HG03064 (cell line): ENCODE results near the gene CA7.
"Not testable (repeated sequence)": the region's sequence is repeated elsewhere in the genome, so short reads cannot be mapped to it uniquely, and the experiment has no call there.

Source experiments
- ATAC-seq: cut with Tn5 transposase; IDR thresholded peaks from one replicate; pipeline ENCODE4 v1.9.1; 2021; ENCODE audit warnings: low read depth; ENCODE audit not compliant: unreplicated experiment

The CA7 gene

DNA sequence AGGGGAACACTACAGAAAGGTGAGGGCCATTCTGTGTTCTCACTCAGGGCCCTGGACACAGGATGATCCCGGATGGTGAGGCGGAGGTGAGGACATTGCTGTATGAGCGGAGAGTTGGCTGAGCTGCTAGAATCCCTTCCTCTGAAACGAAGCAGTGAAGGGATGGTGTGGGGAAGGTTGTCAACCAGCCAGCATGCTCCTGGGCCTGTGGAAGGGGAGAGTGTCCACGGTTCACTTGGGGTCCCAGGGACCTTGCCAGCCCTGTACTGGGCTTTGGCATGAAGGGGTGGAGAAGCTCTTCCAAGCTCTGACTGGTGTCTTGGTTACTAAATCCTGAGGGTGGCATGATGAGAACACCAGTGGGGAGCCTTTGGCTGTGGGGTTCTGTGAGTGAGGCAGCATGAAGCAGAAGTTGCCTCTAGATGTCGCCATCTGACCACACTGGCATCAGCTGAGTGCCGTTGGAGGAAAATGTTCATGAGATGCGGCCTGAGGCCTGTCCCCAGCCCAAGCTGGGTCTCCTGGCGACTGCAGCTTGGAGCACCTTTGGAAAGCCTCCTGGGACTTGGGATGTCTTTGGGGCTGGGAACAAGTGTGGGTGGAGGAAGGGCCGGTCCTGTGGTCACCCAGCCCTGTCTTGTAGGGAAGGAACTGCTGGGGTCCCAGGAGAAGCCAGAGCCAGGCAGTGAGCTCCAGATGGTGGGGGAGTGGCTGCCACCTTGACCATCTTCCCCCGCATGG, 50.9 kb downstream of the CA7 start:
- ATAC-seq: peak; percentile 69

- no peak for ATAC-seq
Measured at GRCh38 chr16:66895689-66895979, 51.4 kb downstream of the CA7 start.

GRCh38 chr16:66895999-66896398, 51.8 kb downstream of the CA7 start:
- ATAC-seq: no peak

GRCh38 chr16:66896682-66897081, 52.5 kb downstream of the CA7 start:
- ATAC-seq: not testable (repeated sequence)

- ATAC-seq: no peak
Measured at GRCh38 chr16:66898207-66898606, 54.0 kb downstream of the CA7 start.

DNA sequence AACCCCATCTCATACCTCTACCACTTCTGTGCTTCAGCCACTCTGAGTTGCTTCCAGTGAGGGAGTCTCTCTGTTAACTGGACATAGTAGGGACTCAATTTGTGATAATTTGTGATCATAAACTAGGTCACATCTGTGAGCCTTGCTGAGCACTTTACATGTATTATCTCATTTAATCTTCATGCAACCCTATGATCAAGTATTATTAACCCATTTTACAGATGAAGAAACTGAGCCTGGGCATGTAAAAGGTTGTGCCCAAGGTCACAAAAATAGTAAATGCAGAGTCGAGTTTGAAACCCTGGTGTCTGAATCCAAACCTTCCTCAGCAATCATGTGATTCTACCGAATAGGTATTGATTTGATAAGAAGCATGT, 54.7 kb downstream of the CA7 start:
- ATAC-seq: no peak

DNA sequence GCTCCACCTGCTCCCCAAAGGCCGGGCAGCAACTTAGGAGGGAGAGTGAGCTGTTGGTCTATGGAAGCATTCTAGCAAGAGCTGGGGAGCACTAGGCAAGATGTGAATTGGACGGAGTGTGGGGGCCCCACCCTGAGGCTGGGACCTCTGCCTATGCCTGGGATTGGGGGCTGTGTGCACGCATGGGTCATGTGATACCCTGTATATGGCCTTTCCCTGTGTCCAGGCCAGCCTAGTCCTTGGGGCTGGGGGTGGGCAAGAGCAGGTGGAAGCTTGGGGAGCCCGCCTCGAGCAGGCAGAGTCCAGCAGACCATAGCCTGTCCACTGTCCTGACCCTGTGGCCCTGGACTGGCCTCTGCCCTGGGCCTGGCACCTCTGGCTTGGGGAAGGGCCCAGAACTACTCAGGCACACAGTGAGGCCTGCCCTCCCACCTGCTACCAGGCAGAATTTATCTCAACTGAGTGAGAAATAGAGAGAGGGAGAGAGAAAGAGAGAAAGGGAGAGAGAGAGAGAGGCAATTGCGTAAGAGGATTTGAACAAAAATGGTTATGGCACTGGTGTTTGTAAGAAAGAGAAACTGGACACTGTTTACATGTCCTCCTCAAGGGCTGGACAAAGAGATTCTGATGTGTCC, 55.2 kb downstream of the CA7 start:
- no peak for ATAC-seq

- ATAC-seq: no peak
Measured at GRCh38 chr16:66899945-66900710, 55.9 kb downstream of the CA7 start.

DNA sequence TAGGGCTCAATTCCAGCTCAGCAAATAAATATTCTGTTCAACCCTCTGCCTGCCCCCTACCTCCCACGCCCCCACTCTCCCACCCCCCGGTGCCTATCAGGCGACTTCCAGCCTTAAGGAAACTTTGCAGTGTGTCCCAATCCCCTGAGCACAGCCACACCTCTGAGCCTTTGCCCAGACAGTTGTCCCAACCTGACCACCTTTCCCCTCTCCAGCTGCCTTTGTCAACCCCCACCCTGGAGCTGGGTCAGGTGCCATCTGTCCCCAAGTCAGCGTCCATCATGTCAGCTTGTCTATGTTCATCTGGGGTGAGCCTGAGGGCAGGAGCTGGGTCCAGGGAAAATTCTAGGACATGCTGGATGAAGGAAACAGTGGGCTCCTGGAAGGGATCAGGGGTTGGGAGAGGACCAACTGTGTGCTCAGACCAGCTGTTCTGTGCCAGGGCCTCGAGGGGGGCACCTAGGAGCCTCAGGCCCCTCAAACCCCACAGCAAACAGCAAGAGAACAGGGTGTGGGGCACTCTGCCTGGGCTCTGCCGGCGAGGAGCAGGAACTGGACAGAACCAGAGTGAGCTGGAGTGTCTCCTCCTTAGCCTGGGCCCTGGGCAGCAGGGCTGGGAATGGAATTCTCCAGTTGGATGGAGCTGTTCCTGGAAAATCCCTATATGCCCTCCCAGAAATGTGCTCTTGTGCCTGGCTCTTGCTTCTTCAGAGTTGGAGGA, 56.7 kb downstream of the CA7 start:
- no peak for ATAC-seq

DNA sequence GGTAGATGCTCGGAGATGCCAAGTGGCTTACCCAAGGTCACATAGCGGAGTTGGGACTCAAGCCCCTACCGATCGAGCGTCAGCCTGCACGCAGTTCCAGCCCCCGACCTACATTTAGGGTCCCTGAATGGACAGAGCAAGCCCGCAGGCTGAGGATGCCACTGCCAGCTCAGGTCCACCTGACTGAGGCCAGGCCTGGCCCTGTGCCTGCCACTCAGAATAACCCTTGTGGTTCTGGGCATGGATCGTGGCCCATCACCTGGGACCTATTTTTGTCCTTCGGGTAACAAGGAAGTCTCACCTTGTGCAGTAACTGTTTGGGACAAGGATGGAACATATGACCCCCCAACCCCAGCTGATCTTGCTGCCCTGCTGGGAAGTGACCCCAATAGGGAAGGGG, 57.4 kb downstream of the CA7 start:
- no peak for ATAC-seq

- no peak for ATAC-seq
Measured at GRCh38 chr16:66902648-66903543, 58.7 kb downstream of the CA7 start.
